Measurements from ENCODE around the gene ZP1.
"Not testable (repeated sequence)": the region's sequence is repeated elsewhere in the genome, so short reads cannot be mapped to it uniquely, and the experiment has no call there.

ZP1 gene, protein sequence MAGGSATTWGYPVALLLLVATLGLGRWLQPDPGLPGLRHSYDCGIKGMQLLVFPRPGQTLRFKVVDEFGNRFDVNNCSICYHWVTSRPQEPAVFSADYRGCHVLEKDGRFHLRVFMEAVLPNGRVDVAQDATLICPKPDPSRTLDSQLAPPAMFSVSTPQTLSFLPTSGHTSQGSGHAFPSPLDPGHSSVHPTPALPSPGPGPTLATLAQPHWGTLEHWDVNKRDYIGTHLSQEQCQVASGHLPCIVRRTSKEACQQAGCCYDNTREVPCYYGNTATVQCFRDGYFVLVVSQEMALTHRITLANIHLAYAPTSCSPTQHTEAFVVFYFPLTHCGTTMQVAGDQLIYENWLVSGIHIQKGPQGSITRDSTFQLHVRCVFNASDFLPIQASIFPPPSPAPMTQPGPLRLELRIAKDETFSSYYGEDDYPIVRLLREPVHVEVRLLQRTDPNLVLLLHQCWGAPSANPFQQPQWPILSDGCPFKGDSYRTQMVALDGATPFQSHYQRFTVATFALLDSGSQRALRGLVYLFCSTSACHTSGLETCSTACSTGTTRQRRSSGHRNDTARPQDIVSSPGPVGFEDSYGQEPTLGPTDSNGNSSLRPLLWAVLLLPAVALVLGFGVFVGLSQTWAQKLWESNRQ

DNA sequence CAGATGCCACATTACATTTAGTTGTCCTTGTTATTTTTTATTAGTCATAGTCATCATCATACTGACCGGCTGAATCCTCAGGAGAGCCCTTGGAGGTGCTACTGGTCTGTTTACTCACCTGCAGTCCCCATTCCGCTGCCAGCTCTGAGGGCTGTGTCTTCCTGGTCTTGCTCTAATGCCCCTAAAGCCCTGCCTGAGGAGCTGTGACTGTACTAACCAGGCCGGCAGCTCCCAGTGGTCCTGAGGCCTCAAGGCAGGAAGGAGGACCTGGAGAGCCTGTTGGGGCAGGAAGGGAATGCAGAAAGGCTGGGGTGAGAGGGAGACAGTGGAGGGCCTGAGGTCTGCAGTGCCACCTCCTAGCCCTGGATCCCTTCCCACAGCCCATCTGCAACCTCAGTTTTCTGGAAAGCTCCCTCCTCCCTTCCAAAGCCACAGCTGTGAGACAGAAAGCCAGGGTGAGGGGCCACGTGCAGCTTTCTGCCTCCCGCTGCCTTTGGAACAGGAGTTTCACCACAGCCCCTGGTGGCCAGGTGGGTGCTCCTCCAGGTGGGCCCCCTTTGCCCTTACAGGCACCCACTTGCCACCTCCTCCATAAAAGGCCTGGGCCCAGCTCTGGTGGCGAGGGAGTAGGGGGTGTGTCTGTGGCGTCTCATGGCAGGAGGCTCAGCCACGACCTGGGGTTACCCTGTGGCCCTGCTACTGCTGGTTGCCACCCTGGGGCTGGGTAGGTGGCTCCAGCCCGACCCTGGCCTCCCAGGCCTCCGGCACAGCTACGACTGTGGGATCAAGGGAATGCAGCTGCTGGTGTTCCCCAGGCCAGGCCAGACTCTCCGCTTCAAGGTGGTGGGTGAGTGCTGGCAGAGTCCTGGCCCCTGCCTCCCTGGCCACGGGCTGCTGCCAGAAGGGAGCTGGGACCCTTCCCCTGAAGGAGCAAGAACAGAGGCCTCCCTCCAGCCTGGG lies at the start of gene ZP1:
TSS of gene ZP1 (plus strand) at position 632 of the 960 bp plus-strand sequence. CDS start at position 652, 20 bp downstream.
- DNase-seq, result no peak

DNA sequence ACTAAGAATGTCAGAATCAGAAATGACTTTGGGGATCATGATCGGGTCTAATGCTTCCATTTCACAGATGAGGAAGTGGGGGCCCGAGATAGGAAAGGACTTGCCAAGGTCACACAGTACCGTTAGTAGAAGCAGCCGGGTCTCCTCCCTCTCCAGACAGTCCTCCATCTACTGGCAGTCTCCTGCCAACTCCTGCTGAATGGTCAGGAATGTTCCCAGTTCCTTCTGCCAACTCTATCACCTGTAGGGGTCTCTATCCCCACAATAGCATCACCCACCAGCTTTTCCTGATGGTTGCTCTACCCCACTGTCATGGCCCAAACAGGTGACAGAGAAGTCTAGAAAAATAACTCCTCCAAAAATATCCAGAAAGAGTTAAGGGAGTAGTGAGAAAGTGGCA lies 49.3 kb upstream of the ZP1 start:
- DNase-seq, result no peak

DNA sequence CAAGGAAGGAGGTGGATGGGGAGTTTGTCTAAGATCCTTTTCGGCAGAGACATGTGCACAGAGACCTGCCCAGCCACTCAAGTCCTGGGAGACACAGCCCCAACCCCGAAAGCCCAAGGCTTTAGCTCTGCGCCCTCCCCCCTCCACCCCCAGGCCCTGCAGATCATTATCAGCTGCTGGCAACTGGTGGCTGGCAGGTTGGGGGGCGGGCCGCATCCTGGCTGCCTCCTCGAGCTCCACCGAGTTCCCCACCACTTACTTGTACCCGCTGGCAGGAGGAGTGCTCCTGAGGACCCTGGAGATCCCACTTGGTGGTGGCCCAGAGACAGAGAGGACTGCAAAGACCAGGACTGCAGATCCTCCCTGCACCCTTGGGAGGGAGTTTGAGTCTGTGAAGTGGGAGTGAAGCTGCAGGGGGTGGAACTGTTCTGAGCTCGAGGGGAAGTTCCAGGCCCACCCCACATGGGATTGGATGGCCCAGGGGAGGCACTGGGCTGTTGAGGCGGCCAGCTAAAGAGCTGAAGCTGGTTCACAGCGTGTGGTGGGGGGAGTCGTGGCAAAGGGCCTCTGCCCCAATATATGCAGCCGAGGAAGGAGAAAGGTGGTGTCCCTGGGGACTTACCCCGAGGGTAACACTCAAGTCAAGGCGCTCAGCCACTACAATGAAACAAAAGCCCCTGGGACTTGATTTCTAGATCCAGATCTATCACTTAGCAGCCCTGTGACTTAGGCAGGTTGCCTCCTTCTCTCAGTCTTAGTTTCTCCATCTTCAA lies 45.3 kb upstream of the ZP1 start:
- no peak for DNase-seq

DNA sequence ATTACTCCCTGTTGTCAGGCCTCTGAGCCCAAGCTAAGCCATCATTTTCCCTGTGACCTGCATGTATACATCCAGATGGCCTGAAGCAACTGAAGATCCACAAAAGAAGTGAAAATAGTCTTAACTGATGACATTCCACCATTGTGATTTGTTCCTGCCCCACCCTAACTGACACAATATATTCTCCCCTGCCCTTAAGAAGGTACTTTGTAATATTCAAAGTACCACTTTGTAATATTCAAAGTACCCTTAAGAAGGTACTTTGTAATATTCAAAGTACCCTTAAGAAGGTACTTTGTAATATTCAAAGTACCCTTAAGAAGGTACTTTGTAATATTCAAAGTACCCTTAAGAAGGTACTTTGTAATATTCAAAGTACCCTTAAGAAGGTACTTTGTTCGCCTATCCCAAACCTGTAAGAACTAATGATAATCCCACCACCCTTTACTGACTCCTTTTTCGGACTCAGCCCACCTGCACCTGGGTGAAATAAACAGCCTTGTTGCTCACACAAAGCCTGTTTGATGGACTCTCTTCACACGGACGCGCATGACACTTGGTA lies 43.5 kb upstream of the ZP1 start:
- not testable (repeated sequence) for DNase-seq

DNA sequence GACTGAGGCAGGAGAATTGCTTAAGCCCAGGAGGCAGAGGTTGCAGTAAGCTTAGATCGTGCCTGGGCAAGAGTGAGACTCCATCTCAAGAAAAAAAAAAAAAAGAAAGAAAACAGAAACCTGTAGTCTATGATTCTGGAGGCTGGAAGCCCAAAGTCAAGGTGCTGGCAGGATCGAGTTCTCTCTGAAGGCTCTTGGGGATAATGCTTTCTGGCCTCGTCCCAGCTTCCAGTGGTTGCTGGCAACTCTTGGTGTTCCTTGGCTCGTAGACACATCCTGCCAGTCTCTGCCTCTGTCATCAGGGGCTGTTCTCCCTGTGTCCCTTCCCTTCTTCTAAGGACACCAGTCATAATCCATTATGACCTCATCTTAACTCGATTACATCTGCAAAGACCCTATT lies 42.2 kb upstream of the ZP1 start:
- DNase-seq, result no peak

DNA sequence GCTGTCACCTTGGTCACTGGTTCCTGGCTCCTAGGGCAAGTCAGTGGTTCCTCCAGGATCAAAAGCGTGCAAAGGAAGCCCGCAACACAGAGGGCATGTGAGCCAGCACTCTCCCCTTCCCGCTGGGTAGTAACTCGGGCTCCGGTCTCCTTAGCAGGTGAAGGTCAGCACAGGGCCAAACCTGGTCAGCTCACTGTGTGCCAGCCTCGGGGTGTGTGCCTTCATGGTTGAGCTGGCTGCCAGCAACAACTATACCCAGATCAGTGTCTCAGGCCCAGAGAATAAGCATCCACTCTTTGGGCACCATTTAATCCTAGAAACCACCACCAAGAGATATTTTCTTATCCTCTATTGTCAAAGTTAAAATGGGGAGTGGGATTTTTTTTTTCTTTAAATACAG lies 41.6 kb upstream of the ZP1 start:
- no peak for DNase-seq

DNA sequence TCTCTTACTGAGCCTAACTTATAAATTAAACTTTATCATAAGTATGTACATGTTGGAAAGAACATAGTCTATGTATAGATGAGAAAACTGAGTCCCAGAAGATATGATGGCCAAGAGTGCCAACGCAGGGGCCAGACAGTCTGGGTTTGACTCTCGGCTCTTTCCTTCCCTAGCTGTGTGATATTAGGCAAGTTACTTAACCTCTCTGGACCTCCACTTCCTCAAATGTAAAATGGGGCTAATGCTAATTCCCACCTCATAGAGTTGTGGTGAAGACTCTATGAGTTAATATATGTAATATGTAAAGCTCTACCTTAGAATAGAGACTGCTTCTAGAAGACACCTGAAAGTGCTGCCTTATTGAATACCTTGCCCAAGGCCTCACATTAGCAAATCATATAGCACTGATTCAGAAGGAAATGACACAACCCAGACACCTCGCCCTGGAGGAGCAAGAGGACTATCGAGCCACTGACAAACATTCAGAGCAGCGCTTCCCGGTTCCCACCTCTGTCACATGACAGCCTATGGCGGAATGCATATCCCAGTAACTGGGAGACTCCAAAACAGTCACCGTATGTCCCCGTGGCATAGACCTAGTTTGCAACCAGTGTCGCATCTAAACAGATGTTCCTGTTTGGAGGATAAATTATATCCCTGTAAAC lies 36.7 kb upstream of the ZP1 start:
- no peak for DNase-seq

DNA sequence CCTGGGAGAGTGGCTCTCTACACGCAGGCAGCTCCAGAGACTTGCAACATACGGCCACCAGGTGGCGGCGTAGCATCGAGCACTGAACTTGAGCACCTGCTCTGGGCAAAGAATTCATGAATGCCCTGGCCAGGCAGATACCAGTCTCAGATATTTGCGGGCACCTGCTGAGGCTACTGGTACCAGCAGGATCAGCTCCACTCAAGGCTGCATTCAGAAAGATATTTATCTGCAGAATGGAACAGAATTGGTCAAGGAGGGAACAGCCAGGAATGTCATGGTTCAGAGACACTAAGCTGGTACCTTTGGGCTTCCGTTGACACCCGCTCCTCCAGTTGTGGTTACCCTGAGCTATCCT lies 36.2 kb upstream of the ZP1 start:
- peak; percentile 87 to 88 for DNase-seq

DNA sequence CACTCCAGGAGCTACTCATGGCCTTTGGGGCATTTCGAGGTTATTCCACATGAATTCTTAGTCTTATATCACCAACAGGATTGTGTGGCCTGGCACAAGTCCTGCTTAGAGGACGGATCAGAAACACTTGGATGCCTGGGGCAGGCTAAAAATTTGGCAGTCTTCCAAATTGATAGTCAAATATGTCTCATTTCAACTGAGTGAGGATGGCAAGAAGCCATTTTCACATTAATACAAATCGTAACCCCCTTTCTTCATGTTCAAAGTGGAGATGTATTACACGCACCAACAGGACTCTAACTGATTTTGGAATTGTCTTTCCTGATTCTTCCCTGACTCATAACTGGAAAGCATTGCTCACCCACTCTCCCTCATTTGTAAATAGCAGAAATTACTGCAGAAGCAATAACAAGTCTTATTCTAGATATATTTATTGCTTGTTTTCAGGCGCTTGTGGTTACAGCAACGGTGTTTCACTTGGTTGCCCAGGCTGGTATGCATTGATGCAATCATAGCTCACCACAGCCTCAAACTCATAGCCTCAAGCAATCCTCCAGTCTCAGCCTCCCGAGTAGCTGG lies 35.8 kb upstream of the ZP1 start:
- no peak for DNase-seq

DNA sequence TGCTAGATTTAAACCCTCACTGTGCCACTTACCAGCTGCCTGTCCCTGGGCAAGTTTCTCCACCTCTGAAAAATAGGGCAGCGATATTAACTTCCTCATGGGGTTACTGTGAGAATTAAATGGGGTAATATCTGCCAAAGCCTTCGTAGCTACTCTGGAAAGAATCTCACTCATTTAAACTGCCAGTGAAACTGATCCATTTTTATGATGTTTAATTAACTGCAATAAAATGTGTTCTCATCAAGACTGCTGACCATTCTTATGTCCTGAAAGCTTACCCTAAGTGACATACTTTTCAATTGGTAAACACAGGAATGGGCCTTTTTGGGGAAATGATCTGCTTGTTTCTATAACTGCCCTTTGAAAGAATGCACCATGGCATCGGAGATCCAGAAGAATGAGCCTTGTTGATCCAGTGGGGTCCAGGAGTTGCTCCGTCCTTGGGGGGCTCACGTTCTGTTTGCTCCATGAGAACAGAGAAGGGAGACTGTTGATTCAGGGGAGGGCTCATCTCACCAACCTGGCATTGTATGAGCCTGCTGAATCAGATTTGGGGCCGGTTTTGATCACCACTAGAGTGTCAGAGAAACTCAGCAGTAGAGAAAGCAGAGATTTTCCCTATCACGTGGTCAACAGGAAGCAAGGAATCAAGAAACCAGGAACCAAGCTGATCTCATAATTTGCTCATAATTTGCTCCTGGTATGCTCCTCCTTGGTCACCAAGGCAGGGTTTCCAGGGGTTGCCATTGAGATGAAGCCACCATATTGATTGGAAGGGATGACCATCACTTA lies 32.4 kb upstream of the ZP1 start:
- no peak for DNase-seq

DNA sequence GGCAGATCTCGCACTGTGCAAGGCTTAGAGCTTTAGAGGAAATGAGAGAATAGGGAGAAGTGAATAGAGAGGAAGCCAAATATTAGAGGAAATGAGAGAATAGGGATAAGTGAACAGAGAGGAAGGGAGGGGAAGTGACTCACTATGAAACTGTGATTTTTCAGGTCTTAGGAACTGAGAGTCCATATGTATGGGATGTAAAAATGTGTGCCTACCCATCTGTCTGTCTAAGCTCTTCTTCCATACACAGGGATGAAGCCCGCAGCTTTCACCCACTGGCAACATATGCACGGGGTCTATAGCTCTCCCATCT lies 31.9 kb upstream of the ZP1 start:
- DNase-seq, result no peak

DNA sequence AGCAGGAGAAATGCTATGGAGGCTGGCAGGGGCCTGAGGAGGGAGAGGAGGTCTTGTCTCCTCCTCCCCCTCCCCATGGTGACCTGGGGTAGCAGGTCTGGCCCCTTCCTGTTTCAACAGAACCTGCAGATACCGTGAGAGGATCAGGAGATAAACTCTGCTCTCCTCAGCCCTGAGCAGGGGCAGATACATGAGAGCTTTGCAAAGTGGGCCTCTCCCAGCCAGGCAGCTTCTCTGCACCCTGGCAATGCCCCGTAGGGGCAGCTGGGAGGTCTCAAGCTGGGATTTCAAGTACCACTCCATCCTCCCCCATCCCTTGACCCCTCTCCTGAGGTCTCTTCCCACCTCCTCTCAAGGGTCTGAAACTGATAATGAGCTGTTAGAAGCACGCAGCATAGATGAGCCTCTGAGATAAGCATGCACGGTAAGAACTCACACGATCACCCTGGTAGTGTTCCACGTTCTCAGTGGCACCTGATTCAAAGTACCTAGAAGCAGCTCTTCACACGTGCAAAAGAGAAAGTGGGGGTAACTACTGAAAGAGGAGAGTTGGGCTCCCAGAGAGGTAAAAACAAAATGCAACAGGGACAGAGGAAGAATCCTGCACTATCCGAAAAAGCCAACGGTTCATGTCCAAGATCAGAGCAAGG lies 30.4 kb upstream of the ZP1 start:
- no peak for DNase-seq

DNA sequence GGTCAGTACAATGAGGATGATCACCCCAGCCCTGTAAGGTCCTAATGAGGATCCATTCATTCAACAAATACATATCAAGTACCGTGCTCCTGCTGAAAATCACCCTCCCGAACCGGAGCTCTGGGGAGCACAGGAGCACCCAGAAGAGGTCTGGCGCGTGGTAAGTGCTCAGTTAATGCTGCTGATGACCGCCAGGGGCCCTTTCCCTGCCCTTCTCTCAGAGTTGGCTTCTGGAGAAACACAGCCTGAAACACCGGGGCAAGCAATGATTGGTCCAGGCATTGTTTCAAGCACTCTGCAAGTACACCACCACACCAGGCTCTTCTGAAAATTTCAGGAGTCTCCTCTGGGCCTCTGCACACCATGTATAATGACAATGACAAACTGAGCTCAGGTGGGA lies 29.2 kb upstream of the ZP1 start:
- no peak for DNase-seq

DNA sequence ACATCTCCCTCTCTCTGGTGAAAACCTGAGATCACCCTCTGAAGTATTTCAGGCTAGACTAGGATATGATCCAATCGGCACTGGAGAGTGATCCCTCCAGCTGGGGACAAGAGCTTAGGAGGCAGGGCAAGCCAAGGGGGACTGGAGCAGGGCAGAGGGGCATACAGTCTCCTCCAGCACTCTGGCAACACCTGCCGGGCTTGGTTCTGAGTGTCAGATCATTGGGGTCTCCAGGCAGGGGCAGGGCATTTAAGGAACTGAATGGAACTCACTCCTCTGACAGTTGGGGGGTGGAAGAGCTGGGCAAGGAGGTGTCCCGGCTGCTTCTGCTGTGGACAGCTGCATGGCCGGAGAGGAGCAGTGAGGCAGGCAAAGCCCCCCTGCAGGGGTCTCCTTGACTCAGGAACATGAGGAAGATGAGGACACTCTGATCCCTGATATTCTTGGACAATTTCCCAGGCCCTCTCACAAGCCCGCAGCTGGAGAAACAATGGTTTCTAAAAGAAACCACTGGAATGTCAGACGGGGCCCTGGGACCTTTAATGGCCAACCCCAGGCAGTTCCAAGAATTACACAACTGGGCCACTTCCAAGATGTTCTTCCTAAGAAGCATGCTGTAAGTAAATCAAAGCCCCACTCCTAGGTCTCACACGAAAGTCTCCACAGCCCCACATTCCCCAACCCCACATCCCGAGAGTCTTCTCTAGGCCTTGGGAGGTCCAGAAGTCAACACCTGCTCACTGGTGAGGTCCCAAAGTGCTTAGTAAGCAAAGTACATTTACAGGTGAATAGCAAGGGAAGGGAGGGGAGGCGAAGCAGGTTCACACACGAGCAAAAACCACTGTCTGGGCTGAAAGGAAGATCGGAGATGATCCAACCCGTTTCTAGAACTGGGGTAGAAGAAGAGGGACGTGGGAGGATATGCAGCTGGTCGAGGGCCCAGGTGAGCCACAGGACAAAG lies 26.6 kb upstream of the ZP1 start:
- DNase-seq, result no peak

DNA sequence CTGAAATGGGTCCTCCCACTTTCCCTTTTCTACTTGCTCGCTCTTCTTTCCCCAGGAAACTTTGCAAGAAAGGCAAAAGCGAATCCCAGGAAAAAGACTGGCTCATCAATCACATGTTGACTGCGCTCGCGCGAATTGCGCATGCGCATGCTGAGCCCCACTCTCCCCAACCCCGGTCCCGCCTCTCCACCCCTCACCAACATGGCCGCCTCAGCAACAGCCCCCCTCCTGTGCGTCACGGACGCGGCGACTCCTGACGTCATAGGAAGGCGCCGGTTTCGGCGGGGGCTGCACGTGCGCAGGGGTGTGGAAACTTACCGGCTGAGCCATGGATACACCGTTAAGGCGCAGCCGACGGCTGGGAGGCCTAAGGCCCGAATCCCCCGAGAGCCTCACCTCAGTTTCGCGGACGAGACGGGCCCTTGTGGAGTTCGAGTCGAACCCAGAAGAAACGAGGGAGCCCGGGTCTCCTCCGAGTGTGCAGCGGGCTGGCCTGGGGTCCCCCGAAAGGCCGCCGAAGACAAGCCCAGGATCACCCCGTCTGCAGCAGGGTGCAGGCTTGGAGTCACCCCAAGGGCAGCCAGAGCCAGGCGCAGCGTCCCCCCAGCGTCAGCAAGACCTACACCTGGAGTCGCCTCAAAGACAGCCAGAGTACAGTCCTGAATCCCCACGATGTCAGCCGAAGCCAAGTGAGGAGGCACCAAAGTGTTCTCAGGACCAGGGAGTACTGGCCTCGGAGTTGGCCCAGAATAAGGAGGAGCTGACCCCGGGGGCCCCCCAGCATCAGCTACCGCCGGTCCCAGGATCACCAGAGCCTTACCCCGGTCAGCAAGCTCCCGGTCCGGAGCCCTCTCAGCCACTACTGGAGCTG lies 25.3 kb upstream of the ZP1 start, which contains the start of gene CCDC86:
TSS of gene CCDC86 (plus strand) at position 317 of the 871 bp plus-strand sequence. CDS start at position 329, 12 bp downstream.
- DNase-seq, result peak; percentile 99

DNA sequence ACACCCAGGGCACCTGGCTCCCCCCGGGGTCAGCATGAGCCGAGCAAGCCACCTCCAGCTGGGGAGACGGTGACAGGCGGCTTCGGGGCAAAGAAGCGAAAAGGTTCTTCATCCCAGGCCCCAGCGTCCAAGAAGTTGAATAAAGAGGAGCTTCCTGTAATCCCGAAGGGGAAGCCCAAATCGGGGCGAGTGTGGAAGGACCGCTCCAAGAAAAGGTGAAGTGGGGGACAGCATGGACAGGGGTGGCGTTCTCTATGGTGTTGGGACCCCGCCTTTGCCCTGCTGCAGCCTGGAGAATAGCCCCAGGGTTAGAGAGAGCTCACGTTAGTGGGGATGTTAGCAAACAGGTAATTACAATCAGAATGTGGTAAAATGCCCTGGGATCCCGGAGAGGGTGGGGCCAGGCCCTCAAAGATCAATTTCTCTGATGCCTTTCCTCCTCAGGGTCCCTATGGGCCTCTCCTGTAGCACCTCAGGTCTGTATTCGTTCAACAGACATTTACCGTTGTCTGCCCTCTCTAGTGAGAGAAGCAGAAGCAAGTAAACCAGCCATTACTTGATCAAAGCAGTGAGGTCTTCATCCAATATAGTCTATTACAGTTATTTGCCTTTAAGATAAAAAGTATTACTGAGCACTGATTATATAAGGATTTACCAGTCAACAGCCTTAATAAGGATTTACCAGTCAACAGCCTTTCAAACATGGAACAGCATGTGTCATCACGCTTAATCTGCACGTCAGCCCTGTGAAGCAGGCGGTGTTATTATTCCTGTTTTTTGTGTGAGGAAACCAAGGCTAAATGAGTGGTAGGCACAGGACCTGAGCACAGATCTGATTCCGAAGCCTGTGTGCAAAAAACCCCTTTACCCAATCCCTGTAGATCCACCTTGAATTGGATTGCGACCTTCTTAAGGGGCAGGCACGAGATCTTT lies 24.4 kb upstream of the ZP1 start:
- DNase-seq, result no peak

Measured in activated T-cell treated with anti-CD3 and anti-CD28 coated beads, Interleukin-2, amount 50 U/mL, for 48 hours (primary cell).